PC-9 (cell line): ENCODE data around the gene IRF2. TPM values are rescaled to one million over a fixed set of nuclear protein-coding genes. Genes with fewer than 3 reads are reported as not detected.

ENCODE experiments used
- BruUV-seq: library from RNA; stranded (reverse); fragments of 400-500 nt; replicated peaks from 2 replicates; lab custom pipeline; 2021; lab: Mats Ljungman, UMichigan
- CTCF ChIA-PET: fragments of 300-600 bp; sonication (Branson Sonifier 250); formaldehyde crosslinking; loops from one replicate; lab custom pipeline; 2022; ENCODE audit warnings: antibody characterized with exemption; lab: Charles Lee
- POLR2A ChIA-PET: fragments of 300-600 bp; sonication (Branson Sonifier 250); formaldehyde crosslinking; loops from one replicate; lab custom pipeline; 2022; ENCODE audit warnings: antibody characterized with exemption; ENCODE audit not compliant: unreplicated experiment; lab: Charles Lee
- DNase-seq, 2 experiments: peaks; one replicate each; pipeline versions ENCODE4 v3.0.0 to v3.0.0-alpha.2; 2015 to 2022; ENCODE audit warnings: mixed read lengths in 1 of 2
- H2AFZ ChIP-seq: fragments of 200-600 bp; sonication (generic); 2 replicates; pipeline ENCODE4 v1.8.1; 2017; ENCODE audit warnings: antibody characterized with exemption
- H3F3A ChIP-seq: fragments of 200-600 bp; sonication (generic); 2 replicates; pipeline ENCODE4 v1.8.1; 2017; ENCODE audit warnings: antibody characterized with exemption, mild to moderate bottlenecking, low read depth; ENCODE audit not compliant: insufficient read depth
- H3K27ac ChIP-seq: fragments of 200-600 bp; sonication (generic); 2 replicates; pipeline ENCODE4 v1.6.1; 2016; ENCODE audit warnings: mixed run types
- H3K27me3 ChIP-seq: fragments of 200-600 bp; sonication (generic); 2 replicates; pipeline ENCODE4 v1.6.1; 2016; ENCODE audit warnings: low read depth, mixed run types; ENCODE audit not compliant: insufficient read depth
- H3K36me3 ChIP-seq: fragments of 200-600 bp; sonication (generic); 2 replicates; pipeline ENCODE4 v1.6.1; 2016; ENCODE audit warnings: low read depth, mixed run types
- H3K4me1 ChIP-seq: fragments of 200-600 bp; sonication (generic); replicated peaks from 2 replicates; pipeline ENCODE4 v1.6.1; 2016; ENCODE audit warnings: mixed run types; ENCODE audit not compliant: insufficient read depth
- H3K4me2 ChIP-seq: fragments of 200-600 bp; sonication (generic); 2 replicates; pipeline ENCODE4 v1.6.1; 2017; ENCODE audit warnings: mixed run types
- H3K4me3 ChIP-seq: fragments of 200-600 bp; sonication (generic); 2 replicates; pipeline ENCODE4 v1.6.1; 2016; ENCODE audit warnings: mixed run types
- H3K79me2 ChIP-seq: fragments of 200-600 bp; sonication (generic); 2 replicates; pipeline ENCODE4 v1.6.1; 2017; ENCODE audit warnings: low read depth, mixed run types
- H3K9me2 ChIP-seq: fragments of 200-600 bp; sonication (generic); 2 replicates; pipeline ENCODE4 v1.8.1; 2017; ENCODE audit warnings: mild to moderate bottlenecking; ENCODE audit not compliant: insufficient read depth
- H3K9me3 ChIP-seq: fragments of 200-600 bp; sonication (generic); 2 replicates; pipeline ENCODE4 v1.8.1; 2016; ENCODE audit warnings: low read depth; ENCODE audit not compliant: insufficient read depth
- H4K20me1 ChIP-seq: fragments of 200-600 bp; sonication (generic); 2 replicates; pipeline ENCODE4 v1.8.1; 2017; ENCODE audit not compliant: insufficient read depth
- EZH2 ChIP-seq: fragments of 200-600 bp; sonication (generic); IDR thresholded peaks from 2 replicates; pipeline ENCODE4 v1.8.0; 2017; ENCODE audit warnings: antibody characterized with exemption, low read depth
- intact Hi-C: fragments of 100-400 bp; cut with micrococcal nuclease; formaldehyde crosslinking; loops from one replicate; pipeline ENCODE4 v1.10.0; 2022; ENCODE audit not compliant: unreplicated experiment
- total RNA-seq: library from RNA; stranded (reverse); gene quantifications from 2 replicates; pipeline ENCODE4 v1.2.3, GENCODE V29; 2021
- TF ChIP-seq, protein P1 (sequence below): fragments of 200-600 bp; sonication (generic); conservative IDR thresholded peaks from 2 replicates; pipeline ENCODE4 v1.6.1; 2017; ENCODE audit warnings: mixed run types, antibody characterized with exemption, mild to moderate bottlenecking, moderate library complexity

Gene IRF2
- total RNA-seq, 1 experiment from 2014 or later = 34.4 TPM

GRCh38 chr4:184477201-184477999 is 3.0 kb upstream of the IRF2 start:
- no peak for TF ChIP-seq EZH2
- TF ChIP-seq, protein P1, sequence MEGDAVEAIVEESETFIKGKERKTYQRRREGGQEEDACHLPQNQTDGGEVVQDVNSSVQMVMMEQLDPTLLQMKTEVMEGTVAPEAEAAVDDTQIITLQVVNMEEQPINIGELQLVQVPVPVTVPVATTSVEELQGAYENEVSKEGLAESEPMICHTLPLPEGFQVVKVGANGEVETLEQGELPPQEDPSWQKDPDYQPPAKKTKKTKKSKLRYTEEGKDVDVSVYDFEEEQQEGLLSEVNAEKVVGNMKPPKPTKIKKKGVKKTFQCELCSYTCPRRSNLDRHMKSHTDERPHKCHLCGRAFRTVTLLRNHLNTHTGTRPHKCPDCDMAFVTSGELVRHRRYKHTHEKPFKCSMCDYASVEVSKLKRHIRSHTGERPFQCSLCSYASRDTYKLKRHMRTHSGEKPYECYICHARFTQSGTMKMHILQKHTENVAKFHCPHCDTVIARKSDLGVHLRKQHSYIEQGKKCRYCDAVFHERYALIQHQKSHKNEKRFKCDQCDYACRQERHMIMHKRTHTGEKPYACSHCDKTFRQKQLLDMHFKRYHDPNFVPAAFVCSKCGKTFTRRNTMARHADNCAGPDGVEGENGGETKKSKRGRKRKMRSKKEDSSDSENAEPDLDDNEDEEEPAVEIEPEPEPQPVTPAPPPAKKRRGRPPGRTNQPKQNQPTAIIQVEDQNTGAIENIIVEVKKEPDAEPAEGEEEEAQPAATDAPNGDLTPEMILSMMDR = no peak
- H3K27ac ChIP-seq = no peak overlapping the region
- POLR2A ChIA-PET = no interaction called here
- H3K9me3 ChIP-seq = no peaks in the 10 kb centered on the region
- peaks cover 6% of the 10 kb centered on the region; the same call in 1 of the 2 replicates for H3K4me1 ChIP-seq
- H3K27me3 ChIP-seq = no peaks in the 10 kb centered on the region
- CTCF ChIA-PET = no interaction called here
- H3K9me2 ChIP-seq = no peaks in the 10 kb centered on the region
- no peaks in the 10 kb centered on the region for H4K20me1 ChIP-seq
- H3K36me3 ChIP-seq = no peaks in the 10 kb centered on the region
- H3K4me2 ChIP-seq = no peak overlapping the region
- no peak overlapping the region for H3K4me3 ChIP-seq
- H2AFZ ChIP-seq = no peak overlapping the region
- H3K79me2 ChIP-seq = peaks cover 22% of the 10 kb centered on the region
- BruUV-seq = no TSS peak
- no peak for DNase-seq
- intact Hi-C loops = loop anchor here (5.0 kb wide), 1 partner anchor 45 kb away; no protein-coding TSS in a partner anchor
- peaks cover 9% of the 10 kb centered on the region; the same call in 1 of the 2 replicates for H3F3A ChIP-seq

DNA sequence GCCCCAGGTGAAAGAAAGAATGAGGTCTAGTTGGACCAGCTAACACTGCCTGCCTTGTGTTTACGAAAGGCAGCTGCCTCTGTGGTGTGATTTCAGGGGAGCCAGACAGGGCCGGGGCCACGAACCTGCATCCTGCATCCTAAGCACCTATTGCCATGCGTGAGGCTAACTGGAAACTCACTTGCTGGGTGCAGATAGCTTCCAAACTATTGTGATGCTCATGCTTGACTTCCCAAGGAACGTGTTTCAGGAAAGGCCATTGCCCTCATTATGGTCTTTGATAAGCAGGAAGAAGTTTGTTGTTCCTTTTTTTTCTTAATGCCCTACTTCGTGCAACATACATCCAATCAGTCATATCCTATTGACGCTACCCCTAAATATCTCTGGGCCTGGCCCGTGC is 2.3 kb upstream of the IRF2 start:
- H3K4me2 ChIP-seq = no peak overlapping the region
- POLR2A ChIA-PET = no interaction called here
- H3K27ac ChIP-seq = no peak overlapping the region
- H2AFZ ChIP-seq = no peak overlapping the region
- no peaks in the 10 kb centered on the region for H3K9me3 ChIP-seq
- peaks cover 13% of the 10 kb centered on the region; the same call in 1 of the 2 replicates for H3F3A ChIP-seq
- H3K27me3 ChIP-seq = no peaks in the 10 kb centered on the region
- H3K4me3 ChIP-seq = no peak overlapping the region
- H3K79me2 ChIP-seq = peaks cover 29% of the 10 kb centered on the region
- intact Hi-C loops = loop anchor here (5.0 kb wide), 1 partner anchor 46 kb away; no protein-coding TSS in a partner anchor
- CTCF ChIA-PET = no interaction called here
- H3K9me2 ChIP-seq = no peaks in the 10 kb centered on the region
- no peaks in the 10 kb centered on the region for H3K36me3 ChIP-seq
- no peak for DNase-seq
- H3K4me1 ChIP-seq = peaks cover 11% of the 10 kb centered on the region
- H4K20me1 ChIP-seq = no peaks in the 10 kb centered on the region
- BruUV-seq = no TSS peak
- TF ChIP-seq, protein P1 = no peak
- no peak for TF ChIP-seq EZH2

- intact Hi-C loops = loop anchor here (1.0 to 5.0 kb wide), 4 partner anchors 47 to 339 kb away; partner anchors contain the start of genes CASP3 and PRIMPOL
- peak overlapping the region; percentile 94 for H3K4me2 ChIP-seq
- peaks cover 41% of the 10 kb centered on the region for H3K79me2 ChIP-seq
- CTCF ChIA-PET = interaction anchor here (0.7 kb wide), 1 partner anchor 212 kb away, joined by 4 read pairs; no protein-coding TSS in a partner anchor
- BruUV-seq = no TSS peak
- H2AFZ ChIP-seq = peak overlapping the region; percentile 88; the same call in 1 of the 2 replicates
- H3K36me3 ChIP-seq = no peaks in the 10 kb centered on the region
- peaks cover 21% of the 10 kb centered on the region for H3K4me1 ChIP-seq
- H3K9me3 ChIP-seq = no peaks in the 10 kb centered on the region
- no peak overlapping the region; the same call in 1 of the 2 replicates for H3K27ac ChIP-seq
- no peaks in the 10 kb centered on the region for H3K9me2 ChIP-seq
- POLR2A ChIA-PET = interaction anchor here (0.5 kb wide), 1 partner anchor 620 kb away, joined by 5 read pairs; no protein-coding TSS in a partner anchor
- TF ChIP-seq, protein P1 = no peak
- TF ChIP-seq EZH2 = no peak
- no peaks in the 10 kb centered on the region for H3K27me3 ChIP-seq
- H3F3A ChIP-seq = peaks cover 13% of the 10 kb centered on the region; the same call in 1 of the 2 replicates
- DNase-seq = no peak
- peak overlapping the region; percentile 97 for H3K4me3 ChIP-seq
- H4K20me1 ChIP-seq = no peaks in the 10 kb centered on the region
Observed at GRCh38 chr4:184475498-184475897, 1.1 kb upstream of the IRF2 start.
